AG09309 (cell line): ENCODE results near the gene TPR.

Experiments used
- DNase-seq: peaks from one replicate; pipeline ENCODE4 v3.0.0-alpha.2; 2010; ENCODE audit warnings: low read depth
- H3K4me3 ChIP-seq: 2 replicates; pipeline ENCODE4 v1.5.1; 2011; ENCODE audit warnings: mild to moderate bottlenecking, low read depth, low read length, moderate library complexity; ENCODE audit not compliant: control insufficient read depth
- TF ChIP-seq, protein P1 (sequence below): IDR thresholded peaks from 2 replicates; pipeline ENCODE4 v1.5.1; 2011; ENCODE audit warnings: mild to moderate bottlenecking, low read depth, low read length, inconsistent platforms; ENCODE audit not compliant: insufficient read depth, control insufficient read depth; ENCODE audit errors: missing control alignments

Gene TPR

DNA sequence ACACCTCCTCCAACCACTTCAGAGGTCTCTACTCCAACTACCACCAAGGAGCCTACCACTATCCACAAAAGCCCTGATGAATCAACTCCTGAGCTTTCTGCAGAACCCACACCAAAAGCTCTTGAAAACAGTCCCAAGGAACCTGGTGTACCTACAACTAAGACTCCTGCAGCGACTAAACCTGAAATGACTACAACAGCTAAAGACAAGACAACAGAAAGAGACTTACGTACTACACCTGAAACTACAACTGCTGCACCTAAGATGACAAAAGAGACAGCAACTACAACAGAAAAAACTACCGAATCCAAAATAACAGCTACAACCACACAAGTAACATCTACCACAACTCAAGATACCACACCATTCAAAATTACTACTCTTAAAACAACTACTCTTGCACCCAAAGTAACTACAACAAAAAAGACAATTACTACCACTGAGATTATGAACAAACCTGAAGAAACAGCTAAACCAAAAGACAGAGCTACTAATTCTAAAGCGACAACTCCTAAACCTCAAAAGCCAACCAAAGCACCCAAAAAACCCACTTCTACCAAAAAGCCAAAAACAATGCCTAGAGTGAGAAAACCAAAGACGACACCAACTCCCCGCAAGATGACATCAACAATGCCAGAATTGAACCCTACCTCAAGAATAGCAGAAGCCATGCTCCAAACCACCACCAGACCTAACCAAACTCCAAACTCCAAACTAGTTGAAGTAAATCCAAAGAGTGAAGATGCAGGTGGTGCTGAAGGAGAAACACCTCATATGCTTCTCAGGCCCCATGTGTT, 66.6 kb downstream of the TPR start:
- no peak for DNase-seq
- TF ChIP-seq, protein P1, sequence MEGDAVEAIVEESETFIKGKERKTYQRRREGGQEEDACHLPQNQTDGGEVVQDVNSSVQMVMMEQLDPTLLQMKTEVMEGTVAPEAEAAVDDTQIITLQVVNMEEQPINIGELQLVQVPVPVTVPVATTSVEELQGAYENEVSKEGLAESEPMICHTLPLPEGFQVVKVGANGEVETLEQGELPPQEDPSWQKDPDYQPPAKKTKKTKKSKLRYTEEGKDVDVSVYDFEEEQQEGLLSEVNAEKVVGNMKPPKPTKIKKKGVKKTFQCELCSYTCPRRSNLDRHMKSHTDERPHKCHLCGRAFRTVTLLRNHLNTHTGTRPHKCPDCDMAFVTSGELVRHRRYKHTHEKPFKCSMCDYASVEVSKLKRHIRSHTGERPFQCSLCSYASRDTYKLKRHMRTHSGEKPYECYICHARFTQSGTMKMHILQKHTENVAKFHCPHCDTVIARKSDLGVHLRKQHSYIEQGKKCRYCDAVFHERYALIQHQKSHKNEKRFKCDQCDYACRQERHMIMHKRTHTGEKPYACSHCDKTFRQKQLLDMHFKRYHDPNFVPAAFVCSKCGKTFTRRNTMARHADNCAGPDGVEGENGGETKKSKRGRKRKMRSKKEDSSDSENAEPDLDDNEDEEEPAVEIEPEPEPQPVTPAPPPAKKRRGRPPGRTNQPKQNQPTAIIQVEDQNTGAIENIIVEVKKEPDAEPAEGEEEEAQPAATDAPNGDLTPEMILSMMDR = no peak
- H3K4me3 ChIP-seq = no peak overlapping the region

DNA sequence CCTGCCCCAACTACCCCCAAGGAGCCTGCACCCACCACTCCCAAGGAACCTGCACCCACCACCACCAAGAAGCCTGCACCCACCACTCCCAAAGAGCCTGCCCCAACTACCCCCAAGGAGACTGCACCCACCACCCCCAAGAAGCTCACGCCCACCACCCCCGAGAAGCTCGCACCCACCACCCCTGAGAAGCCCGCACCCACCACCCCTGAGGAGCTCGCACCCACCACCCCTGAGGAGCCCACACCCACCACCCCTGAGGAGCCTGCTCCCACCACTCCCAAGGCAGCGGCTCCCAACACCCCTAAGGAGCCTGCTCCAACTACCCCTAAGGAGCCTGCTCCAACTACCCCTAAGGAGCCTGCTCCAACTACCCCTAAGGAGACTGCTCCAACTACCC, 67.6 kb downstream of the TPR start:
- H3K4me3 ChIP-seq = no peak overlapping the region
- TF ChIP-seq, protein P1 = no peak
- no peak for DNase-seq

DNA sequence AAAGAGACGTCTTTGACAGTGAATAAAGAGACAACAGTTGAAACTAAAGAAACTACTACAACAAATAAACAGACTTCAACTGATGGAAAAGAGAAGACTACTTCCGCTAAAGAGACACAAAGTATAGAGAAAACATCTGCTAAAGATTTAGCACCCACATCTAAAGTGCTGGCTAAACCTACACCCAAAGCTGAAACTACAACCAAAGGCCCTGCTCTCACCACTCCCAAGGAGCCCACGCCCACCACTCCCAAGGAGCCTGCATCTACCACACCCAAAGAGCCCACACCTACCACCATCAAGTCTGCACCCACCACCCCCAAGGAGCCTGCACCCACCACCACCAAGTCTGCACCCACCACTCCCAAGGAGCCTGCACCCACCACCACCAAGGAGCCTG, 68.5 kb downstream of the TPR start:
- TF ChIP-seq, protein P1 = no peak
- DNase-seq = no peak
- H3K4me3 ChIP-seq = no peak overlapping the region

DNA sequence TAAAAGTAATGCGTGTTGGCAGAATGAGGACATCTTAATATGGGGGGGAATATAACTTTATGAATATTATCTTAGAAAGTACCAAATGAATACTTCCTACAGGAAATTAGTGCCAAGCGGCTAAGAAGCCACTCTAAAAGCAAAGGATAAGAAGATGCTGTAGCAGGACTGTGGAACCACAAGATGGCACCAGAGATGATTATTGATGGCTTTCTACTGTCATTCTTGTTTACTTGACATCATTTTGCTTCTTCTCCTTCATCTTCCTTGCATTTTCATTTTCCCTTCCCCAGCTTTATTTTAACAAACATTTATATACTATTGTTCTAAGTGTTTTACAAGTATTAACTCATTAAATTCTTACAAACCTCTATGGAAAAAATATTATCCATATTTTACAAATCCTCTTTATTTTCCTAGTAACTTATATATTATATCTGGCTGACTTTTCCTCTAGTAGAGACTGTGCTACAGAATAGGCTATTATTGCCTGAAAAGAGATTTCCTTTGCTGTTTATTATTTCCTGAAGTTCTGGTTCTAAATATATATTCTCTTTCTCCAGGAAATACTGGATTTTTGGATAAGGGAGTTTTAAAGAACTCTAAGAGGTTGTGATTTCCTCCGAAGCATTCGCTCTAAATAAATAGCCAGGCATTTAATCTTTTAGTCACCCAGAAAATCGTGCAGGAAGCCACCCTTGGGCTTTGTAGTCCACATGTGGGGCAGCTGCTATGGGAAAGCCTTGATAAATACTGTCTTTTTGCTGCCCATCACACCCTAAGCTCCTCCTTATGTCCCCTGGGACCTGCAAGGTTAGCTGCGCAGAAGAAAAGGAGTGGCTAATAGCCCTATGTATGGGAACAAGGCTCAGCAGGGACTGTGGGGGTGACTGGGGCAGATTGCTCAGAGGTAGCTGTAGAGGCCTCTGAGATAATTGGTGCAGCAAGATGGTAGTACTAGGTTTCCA, 69.8 kb downstream of the TPR start:
- DNase-seq = no peak
- no peak overlapping the region for H3K4me3 ChIP-seq
- TF ChIP-seq, protein P1 = peak; percentile 62

DNA sequence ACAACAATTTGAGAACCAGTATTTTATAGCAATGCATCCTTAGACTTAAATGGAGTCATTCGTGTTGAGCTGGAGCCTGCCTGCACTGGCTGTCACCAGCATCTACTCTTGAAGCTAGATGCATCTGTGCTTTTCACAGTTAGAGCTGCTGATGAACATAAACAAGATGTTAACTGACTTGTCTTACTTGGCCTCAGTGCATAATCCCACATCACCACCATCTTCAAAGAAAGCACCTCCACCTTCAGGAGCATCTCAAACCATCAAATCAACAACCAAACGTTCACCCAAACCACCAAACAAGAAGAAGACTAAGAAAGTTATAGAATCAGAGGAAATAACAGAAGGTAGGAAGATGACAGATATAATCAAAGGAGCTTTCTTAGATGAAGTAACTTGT, 71.1 kb downstream of the TPR start:
- no peak overlapping the region for H3K4me3 ChIP-seq
- no peak for DNase-seq
- TF ChIP-seq, protein P1 = no peak

DNA sequence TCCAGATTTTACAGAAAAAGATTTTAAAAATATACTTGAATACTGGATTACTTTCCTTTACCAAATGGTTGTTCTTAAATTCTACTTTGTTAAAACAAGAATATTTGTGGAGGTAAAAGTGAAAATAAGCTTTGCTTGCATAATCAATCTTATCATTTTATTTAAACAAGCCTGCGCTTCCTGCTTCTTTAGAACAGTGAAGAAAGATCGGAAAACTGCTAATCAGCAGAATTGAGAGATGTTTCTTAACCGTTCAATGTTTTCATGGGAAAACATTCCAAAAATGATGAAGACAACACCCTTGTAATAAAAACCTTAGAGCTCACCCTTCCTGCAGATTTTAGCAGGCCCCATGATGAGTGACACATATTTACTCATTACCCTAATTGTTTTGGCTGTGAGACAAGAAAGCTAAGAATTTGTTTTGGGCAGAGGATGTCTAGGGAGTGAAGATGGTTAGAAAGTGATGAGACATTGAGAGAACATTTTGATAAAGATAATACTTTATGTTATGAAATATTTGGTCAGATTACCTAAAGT, 72.6 kb downstream of the TPR start:
- no peak for DNase-seq
- H3K4me3 ChIP-seq = no peak overlapping the region
- TF ChIP-seq, protein P1 = no peak
